ENCODE results near the gene PHRF1.

The PHRF1 gene

GRCh38 chr11:559712-560304, 16.5 kb upstream of the PHRF1 start:
- TF ChIP-seq GATA3 (IDR thresholded peaks at IDR 0.05; ENCODE audit: low read depth, low read length) = no peak

- no peak for TF ChIP-seq GATA2 (IDR thresholded peaks at IDR 0.05; ENCODE audit: low read depth, low read length)
- no peak for TF ChIP-seq GATA3 (IDR thresholded peaks at IDR 0.05; ENCODE audit: low read depth, low read length)
Measured at GRCh38 chr11:560305-561147, 15.7 kb upstream of the PHRF1 start, which contains the start of the genes LMNTD2 and RASSF7. Gene LMNTD2, minus strand, starts transcription at chr11:560738. Its CDS starts 22 bp downstream, at chr11:560716. Gene RASSF7, plus strand, starts transcription at chr11:560970. Its CDS starts 799 bp downstream, at chr11:561769.

- TF ChIP-seq GATA3 (IDR thresholded peaks at IDR 0.05; ENCODE audit: low read depth, low read length) = no peak
- no peak for TF ChIP-seq GATA2 (IDR thresholded peaks at IDR 0.05; ENCODE audit: low read depth, low read length)
Measured at GRCh38 chr11:561148-562003, 14.9 kb upstream of the PHRF1 start.

- TF ChIP-seq GATA3 (IDR thresholded peaks at IDR 0.05; ENCODE audit: low read depth, low read length) (no peak), GATA2 (IDR thresholded peaks at IDR 0.05; ENCODE audit: low read depth, low read length) (no peak)
Measured at GRCh38 chr11:562046-562645, 14.1 kb upstream of the PHRF1 start.

GRCh38 chr11:563066-563811, 13.0 kb upstream of the PHRF1 start:
- no peak for TF ChIP-seq GATA2 (IDR thresholded peaks at IDR 0.05; ENCODE audit: low read depth, low read length)
- TF ChIP-seq GATA3 (IDR thresholded peaks at IDR 0.05; ENCODE audit: low read depth, low read length) = no peak

- TF ChIP-seq GATA2 (IDR thresholded peaks at IDR 0.05; ENCODE audit: low read depth, low read length) = no peak
- no peak for TF ChIP-seq GATA3 (IDR thresholded peaks at IDR 0.05; ENCODE audit: low read depth, low read length)
Measured at GRCh38 chr11:563812-564578, 12.3 kb upstream of the PHRF1 start.

GRCh38 chr11:565921-566509, 10.3 kb upstream of the PHRF1 start:
- TF ChIP-seq GATA2 (IDR thresholded peaks at IDR 0.05; ENCODE audit: low read depth, low read length) (no peak), GATA3 (IDR thresholded peaks at IDR 0.05; ENCODE audit: low read depth, low read length) (no peak)

- TF ChIP-seq GATA2 (IDR thresholded peaks at IDR 0.05; ENCODE audit: low read depth, low read length) (no peak), GATA3 (IDR thresholded peaks at IDR 0.05; ENCODE audit: low read depth, low read length) (no peak)
Measured at GRCh38 chr11:567011-567628, 9.2 kb upstream of the PHRF1 start.

GRCh38 chr11:567629-568292, 8.5 kb upstream of the PHRF1 start:
- TF ChIP-seq GATA2 (IDR thresholded peaks at IDR 0.05; ENCODE audit: low read depth, low read length) = no peak
- no peak for TF ChIP-seq GATA3 (IDR thresholded peaks at IDR 0.05; ENCODE audit: low read depth, low read length)

- no peak for TF ChIP-seq GATA3 (IDR thresholded peaks at IDR 0.05; ENCODE audit: low read depth, low read length)
- TF ChIP-seq GATA2 (IDR thresholded peaks at IDR 0.05; ENCODE audit: low read depth, low read length) = no peak
Measured at GRCh38 chr11:568306-569157, 7.7 kb upstream of the PHRF1 start.
